Measurements from ENCODE around the gene ISG20L2.

ISG20L2 gene

DNA sequence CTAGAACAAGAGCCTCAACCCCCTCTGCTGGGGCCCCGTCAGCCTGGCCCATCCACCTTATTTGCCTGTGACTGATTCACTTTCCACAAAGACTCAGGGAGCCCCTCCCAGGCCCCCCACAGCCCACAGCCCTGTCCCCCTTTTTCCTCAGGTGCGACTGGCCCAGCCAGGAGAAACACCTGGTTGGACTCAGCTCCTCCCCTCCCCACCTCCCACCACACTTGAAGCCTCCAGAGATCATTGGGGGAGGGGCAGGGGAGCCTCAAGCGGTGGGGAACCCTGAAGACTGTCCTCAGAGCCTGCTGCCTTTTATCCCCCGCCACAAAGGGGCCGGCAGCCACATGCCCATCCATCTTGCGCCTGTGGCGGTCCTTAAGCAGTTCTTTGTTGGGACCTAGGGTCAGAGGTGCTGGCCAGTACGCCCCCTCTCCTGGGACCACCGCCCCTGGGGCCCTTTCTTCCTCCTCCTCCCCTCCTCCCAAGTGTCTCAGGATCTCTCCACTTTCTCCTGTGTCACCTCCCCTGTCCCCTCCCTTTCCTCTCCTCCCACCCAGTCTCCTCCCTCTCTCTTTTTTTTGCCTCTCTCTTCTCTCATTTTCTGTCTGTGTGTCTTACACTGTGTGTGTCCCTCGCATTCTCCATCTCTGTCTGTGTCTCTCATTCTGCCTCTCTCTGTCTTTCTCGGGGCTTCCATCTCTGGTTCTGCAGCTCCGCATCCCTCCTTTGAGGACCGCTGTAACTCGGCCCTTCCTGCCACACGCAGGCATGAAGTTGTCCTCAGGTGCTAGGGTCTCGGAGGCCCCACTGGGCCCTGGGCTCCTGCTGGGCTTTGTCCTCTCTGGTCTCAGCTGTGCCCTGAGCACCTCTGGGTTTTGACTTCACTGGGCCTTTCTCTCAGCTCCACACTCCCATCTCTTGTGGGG is 35.4 kb downstream of the ISG20L2 start:
- TF ChIP-seq, protein P1, sequence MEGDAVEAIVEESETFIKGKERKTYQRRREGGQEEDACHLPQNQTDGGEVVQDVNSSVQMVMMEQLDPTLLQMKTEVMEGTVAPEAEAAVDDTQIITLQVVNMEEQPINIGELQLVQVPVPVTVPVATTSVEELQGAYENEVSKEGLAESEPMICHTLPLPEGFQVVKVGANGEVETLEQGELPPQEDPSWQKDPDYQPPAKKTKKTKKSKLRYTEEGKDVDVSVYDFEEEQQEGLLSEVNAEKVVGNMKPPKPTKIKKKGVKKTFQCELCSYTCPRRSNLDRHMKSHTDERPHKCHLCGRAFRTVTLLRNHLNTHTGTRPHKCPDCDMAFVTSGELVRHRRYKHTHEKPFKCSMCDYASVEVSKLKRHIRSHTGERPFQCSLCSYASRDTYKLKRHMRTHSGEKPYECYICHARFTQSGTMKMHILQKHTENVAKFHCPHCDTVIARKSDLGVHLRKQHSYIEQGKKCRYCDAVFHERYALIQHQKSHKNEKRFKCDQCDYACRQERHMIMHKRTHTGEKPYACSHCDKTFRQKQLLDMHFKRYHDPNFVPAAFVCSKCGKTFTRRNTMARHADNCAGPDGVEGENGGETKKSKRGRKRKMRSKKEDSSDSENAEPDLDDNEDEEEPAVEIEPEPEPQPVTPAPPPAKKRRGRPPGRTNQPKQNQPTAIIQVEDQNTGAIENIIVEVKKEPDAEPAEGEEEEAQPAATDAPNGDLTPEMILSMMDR (IDR thresholded peaks at IDR 0.05; ENCODE audit: low read length, missing control alignments) = no peak
- DNase-seq (ENCODE audit: low read depth) = no peak
- H3K4me3 ChIP-seq (replicated peaks; ENCODE audit: low read depth, low read length) = no peak overlapping the region

DNA sequence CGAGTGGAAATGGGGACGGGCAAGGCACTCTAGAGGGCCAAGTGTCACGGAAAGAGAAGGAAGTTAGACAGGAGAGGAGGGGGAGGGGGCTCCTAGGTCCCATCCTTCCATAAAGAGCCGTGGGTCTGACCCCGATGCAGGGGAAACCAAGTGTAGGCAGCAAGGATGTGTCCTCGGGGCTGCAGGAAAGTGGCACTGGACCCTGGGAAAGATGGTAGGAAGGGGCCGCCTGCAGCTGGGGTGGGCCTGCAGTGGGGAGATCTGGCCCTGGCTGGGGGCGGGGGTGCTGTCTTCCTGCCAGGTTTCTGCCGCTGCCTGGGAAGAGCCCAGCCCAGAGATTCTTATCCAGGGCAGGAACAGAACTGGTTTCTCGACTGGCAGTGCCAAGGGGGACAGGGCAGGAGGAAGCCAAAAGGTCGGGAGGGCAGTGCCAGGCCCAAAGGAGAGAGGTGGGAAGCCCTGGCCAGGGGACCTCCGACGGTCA is 36.1 kb downstream of the ISG20L2 start:
- DNase-seq (ENCODE audit: low read depth) = no peak
- H3K4me3 ChIP-seq (replicated peaks; ENCODE audit: low read depth, low read length) = no peak overlapping the region
- TF ChIP-seq, protein P1 (IDR thresholded peaks at IDR 0.05; ENCODE audit: low read length, missing control alignments) = no peak

DNA sequence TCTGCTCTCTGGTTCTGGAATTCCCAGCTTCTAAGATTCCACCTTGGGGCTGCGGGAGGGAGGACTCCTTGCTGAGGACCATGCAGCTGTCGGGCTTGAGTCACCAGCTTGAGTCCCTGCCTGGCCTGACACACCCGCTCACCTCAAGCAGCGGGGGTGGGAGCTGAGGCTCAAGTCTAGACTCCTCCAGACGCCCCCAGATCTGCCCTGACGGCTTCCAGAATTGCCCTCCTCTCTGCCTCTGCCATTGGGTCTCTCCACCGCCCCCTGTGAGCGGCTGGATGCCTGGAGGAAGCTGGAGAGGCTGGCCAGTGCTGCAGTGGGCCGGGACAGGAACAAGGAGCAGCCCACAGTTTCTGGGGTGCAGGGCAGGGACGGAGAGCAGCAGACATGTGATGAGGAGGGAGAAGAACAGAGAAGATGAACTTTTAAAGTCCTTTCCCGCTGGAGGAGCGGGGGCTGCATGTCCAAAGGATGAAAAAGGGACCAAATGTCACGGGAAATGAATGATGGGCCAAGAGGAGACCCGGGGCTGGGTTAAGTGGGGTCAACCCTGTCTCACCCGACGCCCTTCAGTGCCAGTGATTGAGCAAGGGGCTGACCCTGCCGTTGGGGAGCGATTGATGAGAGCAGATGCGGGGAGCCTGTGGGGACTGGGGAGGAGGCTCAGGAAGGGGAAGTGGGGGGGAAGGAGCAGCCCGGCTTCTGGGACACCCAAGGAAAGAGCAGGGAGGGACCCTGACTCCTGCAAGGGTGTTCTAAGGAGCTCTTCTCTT is 36.7 kb downstream of the ISG20L2 start:
- DNase-seq (ENCODE audit: low read depth) = no peak
- no peak overlapping the region for H3K4me3 ChIP-seq (replicated peaks; ENCODE audit: low read depth, low read length)
- TF ChIP-seq, protein P1 (IDR thresholded peaks at IDR 0.05; ENCODE audit: low read length, missing control alignments) = peak; percentile 25

DNA sequence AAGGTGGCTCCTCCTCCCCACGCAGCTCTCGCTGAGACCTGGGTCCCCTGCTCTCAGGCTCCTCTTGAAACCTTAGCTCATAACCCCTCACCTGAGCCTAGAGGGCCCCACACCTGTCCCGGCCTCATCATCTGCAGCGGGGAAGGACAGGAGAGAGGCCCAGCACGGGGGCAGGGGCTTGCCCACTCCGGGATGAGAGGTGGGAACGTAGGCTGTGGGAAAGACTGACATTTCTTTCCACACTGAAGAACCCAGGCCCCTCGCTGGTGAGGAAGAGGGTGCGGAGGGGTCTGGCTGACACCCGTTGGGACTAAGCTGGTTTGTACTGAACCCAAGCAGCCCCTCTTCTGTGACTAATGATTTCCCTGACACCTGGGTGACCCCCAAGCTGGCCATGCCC is 37.4 kb downstream of the ISG20L2 start:
- TF ChIP-seq, protein P1 (IDR thresholded peaks at IDR 0.05; ENCODE audit: low read length, missing control alignments) = no peak
- H3K4me3 ChIP-seq (replicated peaks; ENCODE audit: low read depth, low read length) = no peak overlapping the region
- DNase-seq (ENCODE audit: low read depth) = no peak

DNA sequence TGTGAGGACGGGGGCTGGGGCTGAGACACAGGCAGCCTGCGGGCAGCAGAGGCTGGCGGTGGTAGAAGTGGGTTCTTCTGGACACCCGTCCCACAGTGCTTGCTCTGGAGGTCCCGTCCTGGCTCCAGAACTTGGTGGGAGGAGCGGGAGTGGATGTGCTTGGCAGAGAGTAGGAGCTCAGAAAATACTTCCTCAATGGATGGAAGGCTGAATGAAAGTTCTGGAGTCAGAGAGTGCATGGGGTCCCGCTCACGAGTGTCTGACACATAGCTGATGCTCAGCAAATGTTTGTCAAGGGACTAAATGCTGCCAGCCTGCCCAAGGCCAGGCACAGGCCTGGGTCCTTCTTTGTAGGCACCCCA is 37.9 kb downstream of the ISG20L2 start:
- no peak for DNase-seq (ENCODE audit: low read depth)
- TF ChIP-seq, protein P1 (IDR thresholded peaks at IDR 0.05; ENCODE audit: low read length, missing control alignments) = no peak
- H3K4me3 ChIP-seq (replicated peaks; ENCODE audit: low read depth, low read length) = no peak overlapping the region

DNA sequence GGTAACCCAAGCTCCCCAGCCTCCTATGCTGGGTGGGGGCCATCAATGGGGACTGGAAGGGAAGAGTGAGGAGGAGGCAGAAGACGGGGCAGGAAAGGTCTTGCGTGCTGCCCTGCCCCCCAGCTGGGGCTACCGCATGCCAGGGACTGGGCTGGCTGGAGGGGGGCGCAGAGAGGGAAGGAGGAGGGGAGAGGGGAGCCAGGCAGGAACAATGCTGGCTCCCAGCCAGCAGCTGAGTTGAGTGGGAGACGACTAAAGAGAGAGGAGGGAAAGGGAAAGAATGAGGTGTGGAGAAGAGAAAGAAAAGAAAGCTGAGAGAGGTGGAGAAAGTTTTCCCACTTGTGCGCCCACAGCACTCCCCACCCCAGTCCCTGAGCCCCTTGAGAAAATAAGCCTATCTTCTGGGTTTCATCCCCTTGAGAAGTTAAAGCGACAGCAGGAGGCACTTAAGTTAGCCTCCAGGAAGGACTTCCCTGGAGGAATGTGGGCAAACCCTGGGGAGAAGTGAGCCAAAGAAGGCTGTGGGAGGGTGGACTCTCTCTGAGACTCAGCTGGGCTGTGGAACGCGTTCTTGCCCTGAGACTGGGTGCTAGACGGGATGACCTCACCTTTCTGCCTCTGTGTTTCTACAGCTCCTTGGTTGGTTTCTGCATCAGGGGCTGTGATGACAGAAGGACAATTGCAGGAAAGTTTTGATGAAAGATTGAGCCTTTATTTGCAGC is 38.5 kb downstream of the ISG20L2 start:
- TF ChIP-seq, protein P1 (IDR thresholded peaks at IDR 0.05; ENCODE audit: low read length, missing control alignments) = no peak
- DNase-seq (ENCODE audit: low read depth) = peak; percentile 53
- peak overlapping the region; percentile 0 for H3K4me3 ChIP-seq (replicated peaks; ENCODE audit: low read depth, low read length)
